Endothelial cell of umbilical vein (primary cell): Measurements from ENCODE around the gene OTUD1. TPM values are rescaled to one million over a fixed set of nuclear protein-coding genes. Genes with fewer than 3 reads are reported as not detected.

Experiments used
- BruUV-seq: library from RNA; stranded (reverse); fragments of 400-500 nt; replicated peaks from 2 replicates; lab custom pipeline; 2021; lab: Mats Ljungman, UMichigan
- CTCF ChIA-PET: fragments of 300-600, 350-600 bp; sonication (Branson Sonifier 250); formaldehyde crosslinking; loops from one replicate; lab custom pipeline; 2021; ENCODE audit warnings: antibody characterized with exemption, inconsistent platforms; lab: Charles Lee
- POLR2A ChIA-PET: fragments of 300-600, 350-600 bp; sonication (Branson Sonifier 250); formaldehyde crosslinking; loops from one replicate; lab custom pipeline; 2021; ENCODE audit warnings: antibody characterized with exemption, inconsistent platforms; lab: Charles Lee
- DNase-seq: peaks from one replicate; pipeline ENCODE4 v3.0.0-alpha.2; 2011; ENCODE audit warnings: low read depth, low spot score
- FAIRE-seq: peaks from 2 replicates; lab custom pipeline; 2011; peaks lifted over from hg19 to GRCh38; lab: Jason Lieb, UNC
- H2AFZ ChIP-seq: 2 replicates; pipeline ENCODE4 v1.6.0; 2012; ENCODE audit warnings: low read depth, low read length, control low read depth, inconsistent platforms
- H3K27ac ChIP-seq: 2 replicates; pipeline ENCODE4 v1.5.1; 2011; ENCODE audit warnings: low read depth, mild to moderate bottlenecking, control low read depth, low read length, moderate library complexity; ENCODE audit not compliant: insufficient read depth
- H3K27me3 ChIP-seq, 2 experiments: 2 replicates each; pipeline versions ENCODE4 v1.6.0 to v1.6.1; 2011; ENCODE audit warnings: low read length in 2 of 2, mixed read lengths in 1 of 2; ENCODE audit not compliant: control insufficient read depth in 2 of 2, insufficient read depth in 2 of 2
- H3K36me3 ChIP-seq, 2 experiments: 2 replicates in 1 of 2; 3 replicates in 1 of 2; pipeline ENCODE4 v1.5.1; 2011; ENCODE audit warnings: low read length in 2 of 2, mild to moderate bottlenecking in 1 of 2, moderate library complexity in 1 of 2; ENCODE audit not compliant: control insufficient read depth in 2 of 2, insufficient read depth in 2 of 2; ENCODE audit errors: extremely low read depth in 1 of 2
- H3K4me1 ChIP-seq: 3 replicates; pipeline ENCODE4 v1.5.1; 2011; ENCODE audit warnings: mild to moderate bottlenecking, low read length; ENCODE audit not compliant: control insufficient read depth, insufficient read depth; ENCODE audit errors: extremely low read depth
- H3K4me2 ChIP-seq: 2 replicates; pipeline ENCODE4 v1.6.1; 2011; ENCODE audit warnings: low read length, control low read depth, mixed read lengths; ENCODE audit not compliant: insufficient read depth
- H3K4me3 ChIP-seq, 3 experiments: fragments of 200-600 bp in 1 of 3; sonication (generic), shearing (Covaris generic) in 1 of 3; replicated peaks in 1 of 3; 2 replicates each; pipeline ENCODE4 v1.5.1; 2011 to 2016; ENCODE audit warnings: control low read depth in 3 of 3, low read length in 3 of 3, mild to moderate bottlenecking in 2 of 3, inconsistent platforms in 1 of 3, low read depth in 1 of 3, moderate library complexity in 1 of 3; ENCODE audit not compliant: insufficient read depth in 1 of 3
- H3K79me2 ChIP-seq: 2 replicates; pipeline ENCODE4 v1.6.0; 2012; ENCODE audit warnings: low read length, inconsistent platforms; ENCODE audit not compliant: control insufficient read depth, insufficient read depth
- H3K9ac ChIP-seq: replicated peaks from 2 replicates; pipeline ENCODE3; 2011; ENCODE audit warnings: low read length, control low read depth; ENCODE audit not compliant: insufficient read depth; ENCODE audit errors: extremely low read depth
- H3K9me1 ChIP-seq: replicated peaks from 3 replicates; pipeline ENCODE4 v1.6.0; 2011; ENCODE audit warnings: mild to moderate bottlenecking, low read length; ENCODE audit not compliant: control insufficient read depth, insufficient read depth; ENCODE audit errors: extremely low read depth
- H3K9me3 ChIP-seq: replicated peaks from 2 replicates; pipeline ENCODE4 v1.5.1; 2012; ENCODE audit warnings: low read length, inconsistent platforms; ENCODE audit not compliant: control insufficient read depth, insufficient read depth
- H4K20me1 ChIP-seq: replicated peaks from 2 replicates; pipeline ENCODE3; 2011; ENCODE audit warnings: mild to moderate bottlenecking, low read length; ENCODE audit not compliant: control insufficient read depth, insufficient read depth; ENCODE audit errors: extremely low read depth
- CTCF ChIP-seq, 2 donors: IDR thresholded peaks; 1 replicate in 1 of 2; 2 replicates in 1 of 2; pipeline ENCODE4 v1.5.1; 2011; ENCODE audit warnings: low read length in 2 of 2, mild to moderate bottlenecking in 2 of 2, moderate library complexity in 2 of 2, control low read depth in 1 of 2, inconsistent platforms in 1 of 2, low read depth in 1 of 2; ENCODE audit not compliant: insufficient read depth in 1 of 2; ENCODE audit errors: extremely low read depth in 1 of 2
- EZH2 ChIP-seq: IDR thresholded peaks from 2 replicates; pipeline ENCODE4 v1.6.1; 2012; ENCODE audit warnings: borderline replicate concordance, low read depth, mild to moderate bottlenecking, moderate library complexity, low read length, inconsistent platforms; ENCODE audit not compliant: severe bottlenecking
- FOS ChIP-seq: IDR thresholded peaks from 2 replicates; pipeline ENCODE4 v1.6.1; 2011; ENCODE audit warnings: mild to moderate bottlenecking, low read length, moderate library complexity, borderline replicate concordance; ENCODE audit not compliant: insufficient read depth
- GATA2 ChIP-seq: IDR thresholded peaks from 2 replicates; pipeline ENCODE4 v1.7.0; 2011; ENCODE audit warnings: low read depth, mild to moderate bottlenecking, moderate library complexity, mixed read lengths, low read length; ENCODE audit not compliant: insufficient read length, insufficient read depth
- JUN ChIP-seq: IDR thresholded peaks from 2 replicates; pipeline ENCODE4 v1.6.1; 2011; ENCODE audit warnings: borderline replicate concordance, low read depth; ENCODE audit not compliant: insufficient read length, insufficient read depth
- MAX ChIP-seq: IDR thresholded peaks from 2 replicates; pipeline ENCODE4 v1.6.1; 2011; ENCODE audit not compliant: insufficient read depth, insufficient read length
- MYC ChIP-seq: IDR thresholded peaks from one replicate; pipeline ENCODE4 v1.6.1; 2011; ENCODE audit warnings: mild to moderate bottlenecking, low read depth, low read length
- POLR2A ChIP-seq: IDR thresholded peaks from 2 replicates; pipeline ENCODE4 v1.6.1; 2012; ENCODE audit warnings: low read depth, mild to moderate bottlenecking, control low read depth, low read length
- POLR2AphosphoS5 ChIP-seq: IDR thresholded peaks from 2 replicates; pipeline ENCODE4 v1.6.1; 2012; ENCODE audit warnings: low read depth, mild to moderate bottlenecking, control low read depth, low read length, moderate library complexity; ENCODE audit not compliant: insufficient read depth
- dilution Hi-C: fragments of 300-500 bp; cut with MboI; formaldehyde crosslinking; loops from one replicate; pipeline ENCODE4 v1.15.0; 2019; ENCODE audit warnings: low sequenced_read_pairs; ENCODE audit not compliant: extremely low pct_ligation_motif_present
- intact Hi-C: fragments of 100-400 bp; cut with micrococcal nuclease; formaldehyde crosslinking; loops from one replicate; pipeline ENCODE4 v1.10.0; 2022
- polyA plus RNA-seq, 4 experiments: library from polyadenylated mRNA; depleted of rRNA in 3 of 4; stranded (reverse) in 3 of 4; unstranded in 1 of 4; fragments of >200 nt; gene quantifications; 2 replicates each; pipeline versions ENCODE4 v1.2.1 to v1.2.3, GENCODE V29; 2011 to 2012; ENCODE audit warnings: missing spikeins in 1 of 4
- total RNA-seq: library from RNA; stranded (reverse); gene quantifications from 2 replicates; pipeline ENCODE4 v1.2.3, GENCODE V29; 2021

Gene OTUD1
- total and polyA plus RNA-seq, 2 donors (not counting 3 experiments of a cell fraction or from before 2014, with no cell fraction given): 2.2 to 4.8 TPM

GRCh38 chr10:23472181-23472580 is 33.3 kb downstream of the OTUD1 start:
- H3K36me3 ChIP-seq: no peaks in the 10 kb centered on the region
- H3K9me3 ChIP-seq: no peaks in the 10 kb centered on the region
- H3K79me2 ChIP-seq: no peaks in the 10 kb centered on the region
- BruUV-seq: no TSS peak
- ChIA-PET POLR2A (no interaction called here), CTCF (no interaction called here)
- H2AFZ ChIP-seq: no peak overlapping the region
- no peak overlapping the region for H3K9ac ChIP-seq
- H4K20me1 ChIP-seq: no peaks in the 10 kb centered on the region
- no peak overlapping the region for H3K4me3 ChIP-seq
- FAIRE-seq: no peak
- H3K27ac ChIP-seq: no peak overlapping the region
- TF ChIP-seq MAX (no peak), EZH2 (no peak), GATA2 (no peak), JUN (no peak), POLR2AphosphoS5 (no peak), MYC (no peak), FOS (no peak), CTCF (IDR thresholded peaks at IDR 0.05; ENCODE audit: extremely low read depth in 1 of 2, insufficient read depth in 1 of 2, low read depth in 1 of 2, low read length in 2 of 2) (no peak), POLR2A (no peak)
- intact Hi-C loops: no loop called here
- H3K4me1 ChIP-seq: no peaks in the 10 kb centered on the region
- dilution Hi-C loops: no loop called here
- no peaks in the 10 kb centered on the region for H3K27me3 ChIP-seq
- no peak overlapping the region for H3K4me2 ChIP-seq
- H3K9me1 ChIP-seq: no peaks in the 10 kb centered on the region
- DNase-seq: no peak
